Left ventricle myocardium inferior (tissue), 1 donor: ENCODE data around the gene PLXNB2. TPM values are rescaled to one million over a fixed set of nuclear protein-coding genes. Genes with fewer than 3 reads are reported as not detected.

Experiments
- DNase-seq: peaks from one replicate; pipeline ENCODE4 v3.0.0-alpha.2; 2020
- H3K27ac ChIP-seq: fragments of 200-600 bp; replicated peaks from 2 replicates; pipeline ENCODE4 v1.8.0; 2021
- H3K27me3 ChIP-seq: fragments of 200-600 bp; 2 replicates; pipeline ENCODE4 v1.8.0; 2021; ENCODE audit warnings: low read depth
- H3K36me3 ChIP-seq: fragments of 200-600 bp; 2 replicates; pipeline ENCODE4 v1.8.0; 2021
- H3K4me1 ChIP-seq: fragments of 200-600 bp; 2 replicates; pipeline ENCODE4 v1.8.0; 2021
- H3K4me3 ChIP-seq: fragments of 200-600 bp; 2 replicates; pipeline ENCODE4 v1.8.0; 2021; ENCODE audit warnings: mild to moderate bottlenecking, moderate library complexity
- H3K9me3 ChIP-seq: fragments of 200-600 bp; replicated peaks from 2 replicates; pipeline ENCODE4 v1.8.0; 2021
- CTCF ChIP-seq: fragments of 200-600 bp; IDR thresholded peaks from 2 replicates; pipeline ENCODE4 v1.8.0; 2021; ENCODE audit warnings: antibody characterized with exemption, mild to moderate bottlenecking, borderline replicate concordance
- intact Hi-C: fragments of 100-400 bp; cut with micrococcal nuclease; formaldehyde crosslinking; loops from one replicate; pipeline ENCODE4 v1.11.0; 2022
- total RNA-seq: library from RNA; stranded (reverse); fragmentation: NEBNext Ultra II Directional; extraction: Animal tissue kit (Norgen Biotek cat#: 25700); gene quantifications from one replicate; pipeline ENCODE4 v1.2.1, GENCODE V29; 2021
- donor health status: DM: no; HTN: yes; CAD: no; lungs with severe emphysema.

The PLXNB2 gene
- total RNA-seq, 1 donor from 2014 or later = 50.2 TPM

GRCh38 chr22:50311606-50312351, 4.3 kb upstream of the PLXNB2 start:
- no peak overlapping the region for H3K4me3 ChIP-seq

DNA sequence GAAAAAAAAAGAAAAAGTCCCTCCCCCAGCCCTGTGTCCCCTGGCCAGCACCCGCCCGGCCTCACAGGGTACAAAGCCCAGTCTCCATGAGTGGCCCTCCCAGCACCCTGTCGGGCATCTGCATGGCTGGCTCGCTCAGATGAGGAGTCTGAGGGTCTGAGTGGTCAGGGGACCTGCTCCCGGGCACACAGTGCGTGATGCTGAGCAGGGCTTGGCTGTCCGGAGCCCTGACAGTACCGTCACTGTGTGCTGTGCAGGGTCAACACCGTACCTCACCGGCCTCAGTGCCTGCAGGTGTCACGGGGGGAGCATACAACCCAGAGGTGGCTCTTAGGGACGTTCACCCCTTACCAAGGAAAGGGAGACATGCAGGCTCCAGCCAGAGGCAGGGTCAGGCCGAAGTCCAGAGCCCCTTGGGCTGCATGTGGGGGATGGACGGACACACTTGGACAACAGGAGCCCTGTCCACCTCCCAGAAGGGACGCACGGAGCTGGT, 3.6 kb upstream of the PLXNB2 start:
- Histone ChIP-seq H3K27ac (no peak overlapping the region), H3K4me1 (peaks cover 47% of the 10 kb centered on the region), H3K4me3 (no peak overlapping the region), H3K36me3 (no peaks in the 10 kb centered on the region), H3K27me3 (no peaks in the 10 kb centered on the region), H3K9me3 (no peaks in the 10 kb centered on the region)
- no peak for TF ChIP-seq CTCF
- intact Hi-C loops = no loop called here
- no peak for DNase-seq

More at GRCh38 chr22:50311606-50312351, 4.3 kb upstream of the PLXNB2 start:
- no peak overlapping the region for H3K27ac ChIP-seq
- no peaks in the 10 kb centered on the region for H3K36me3 ChIP-seq
- H3K4me1 ChIP-seq = peaks cover 39% of the 10 kb centered on the region
- intact Hi-C loops = no loop called here
- no peaks in the 10 kb centered on the region for H3K27me3 ChIP-seq
- DNase-seq = no peak
- H3K9me3 ChIP-seq = no peaks in the 10 kb centered on the region
- TF ChIP-seq CTCF = no peak

GRCh38 chr22:50310031-50310722, 2.7 kb upstream of the PLXNB2 start:
- no peak for TF ChIP-seq CTCF
- intact Hi-C loops = no loop called here
- H3K27ac ChIP-seq = peak overlapping the region; percentile 91
- no peak for DNase-seq
- H3K36me3 ChIP-seq = no peaks in the 10 kb centered on the region
- H3K4me1 ChIP-seq = peaks cover 55% of the 10 kb centered on the region
- no peaks in the 10 kb centered on the region for H3K27me3 ChIP-seq
- no peaks in the 10 kb centered on the region for H3K9me3 ChIP-seq
- H3K4me3 ChIP-seq = no peak overlapping the region

GRCh38 chr22:50309601-50309991, 2.1 kb upstream of the PLXNB2 start:
- peak overlapping the region; percentile 91 for H3K27ac ChIP-seq
- H3K36me3 ChIP-seq = no peaks in the 10 kb centered on the region
- DNase-seq = no peak
- intact Hi-C loops = no loop called here
- H3K27me3 ChIP-seq = no peaks in the 10 kb centered on the region
- no peak overlapping the region for H3K4me3 ChIP-seq
- TF ChIP-seq CTCF = no peak
- no peaks in the 10 kb centered on the region for H3K9me3 ChIP-seq
- peaks cover 57% of the 10 kb centered on the region for H3K4me1 ChIP-seq

- no peak for DNase-seq
- Histone ChIP-seq H3K27ac (peak overlapping the region; percentile 91), H3K27me3 (no peaks in the 10 kb centered on the region), H3K4me3 (no peak overlapping the region), H3K4me1 (peaks cover 57% of the 10 kb centered on the region), H3K36me3 (no peaks in the 10 kb centered on the region), H3K9me3 (no peaks in the 10 kb centered on the region)
- no peak for TF ChIP-seq CTCF
- intact Hi-C loops = no loop called here
These were observed 1.6 kb upstream of the PLXNB2 start for GRCh38 chr22:50308986-50309600.
